Stimulated activated CD4-positive, alpha-beta T cell treated with anti-CD3 and anti-CD28 coated beads, Interleukin-1b, Interleukin-23, amount 100 ng/mL, for 4 hours (primary cell): ENCODE results near the gene CNTNAP4.

Source experiments
- DNase-seq, 2 donors: peaks; one replicate each; pipeline ENCODE4 v3.0.0-alpha.2; 2020; ENCODE audit warnings: low read depth in 2 of 2

The CNTNAP4 gene

GRCh38 chr16:76488065-76488417 lies 210.8 kb downstream of the CNTNAP4 start:
- DNase-seq, result no peak

- no peak for DNase-seq
Measured at GRCh38 chr16:76490036-76490639, 212.9 kb downstream of the CNTNAP4 start.

- DNase-seq, result no peak
Measured at GRCh38 chr16:76500006-76500405, 222.8 kb downstream of the CNTNAP4 start.

GRCh38 chr16:76502063-76502462 lies 224.9 kb downstream of the CNTNAP4 start:
- no peak for DNase-seq

GRCh38 chr16:76502555-76502954 lies 225.4 kb downstream of the CNTNAP4 start:
- no peak for DNase-seq

GRCh38 chr16:76503091-76503490 lies 225.9 kb downstream of the CNTNAP4 start:
- DNase-seq, result no peak

GRCh38 chr16:76511203-76511602 lies 234.0 kb downstream of the CNTNAP4 start:
- no peak for DNase-seq

GRCh38 chr16:76518781-76519180 lies 241.6 kb downstream of the CNTNAP4 start:
- no peak for DNase-seq

GRCh38 chr16:76524356-76524755 lies 247.2 kb downstream of the CNTNAP4 start:
- DNase-seq, result no peak

- no peak for DNase-seq
Measured at GRCh38 chr16:76524769-76525168, 247.6 kb downstream of the CNTNAP4 start.

- DNase-seq, result no peak
Measured at GRCh38 chr16:76527244-76527643, 250.0 kb downstream of the CNTNAP4 start.

GRCh38 chr16:76529120-76529519 lies 251.9 kb downstream of the CNTNAP4 start:
- no peak for DNase-seq

- DNase-seq, result no peak
Measured at GRCh38 chr16:76531236-76531635, 254.0 kb downstream of the CNTNAP4 start.

- DNase-seq, result no peak
Measured at GRCh38 chr16:76532188-76532973, 255.2 kb downstream of the CNTNAP4 start.

GRCh38 chr16:76539609-76540008 lies 262.4 kb downstream of the CNTNAP4 start:
- DNase-seq, result no peak

- DNase-seq, result no peak
Measured at GRCh38 chr16:76541070-76541469, 263.9 kb downstream of the CNTNAP4 start.

- DNase-seq, result no peak
Measured at GRCh38 chr16:76565542-76565941, 288.3 kb downstream of the CNTNAP4 start.

GRCh38 chr16:76571755-76572154 lies 294.6 kb downstream of the CNTNAP4 start:
- DNase-seq, result no peak

- no peak for DNase-seq
Measured at GRCh38 chr16:76573281-76573680, 296.1 kb downstream of the CNTNAP4 start.

GRCh38 chr16:76574651-76575050 lies 297.4 kb downstream of the CNTNAP4 start:
- no peak for DNase-seq

GRCh38 chr16:76576526-76576925 lies 299.3 kb downstream of the CNTNAP4 start:
- no peak for DNase-seq

GRCh38 chr16:76577003-76577402 lies 299.8 kb downstream of the CNTNAP4 start:
- DNase-seq, result no peak

GRCh38 chr16:76579277-76579922 lies 302.2 kb downstream of the CNTNAP4 start:
- DNase-seq, result no peak
